Cardiac septum (tissue), 1 donor: Measurements from ENCODE around the gene TSGA10. TPM values are rescaled to one million over a fixed set of nuclear protein-coding genes. Genes with fewer than 3 reads are reported as not detected.
"Not testable (repeated sequence)": the region's sequence is repeated elsewhere in the genome, so short reads cannot be mapped to it uniquely, and the experiment has no call there.

Source experiments
- DNase-seq: peaks from one replicate; pipeline ENCODE4 v3.0.0-alpha.2; 2020; ENCODE audit warnings: low spot score
- intact Hi-C: fragments of 100-400 bp; cut with DNase I; formaldehyde crosslinking; loops from one replicate; pipeline ENCODE4 v1.14.0; 2022
- total RNA-seq: library from RNA; stranded (reverse); fragmentation: NEBNext Ultra II Directional; extraction: Animal tissue kit (Norgen Biotek cat#: 25700); gene quantifications from one replicate; pipeline ENCODE4 v1.2.1, GENCODE V29; 2021
- donor health status: DM: no; HTN: no; CAD: no.

Gene TSGA10
- total RNA-seq, 1 donor from 2014 or later = 1.6 TPM

DNA sequence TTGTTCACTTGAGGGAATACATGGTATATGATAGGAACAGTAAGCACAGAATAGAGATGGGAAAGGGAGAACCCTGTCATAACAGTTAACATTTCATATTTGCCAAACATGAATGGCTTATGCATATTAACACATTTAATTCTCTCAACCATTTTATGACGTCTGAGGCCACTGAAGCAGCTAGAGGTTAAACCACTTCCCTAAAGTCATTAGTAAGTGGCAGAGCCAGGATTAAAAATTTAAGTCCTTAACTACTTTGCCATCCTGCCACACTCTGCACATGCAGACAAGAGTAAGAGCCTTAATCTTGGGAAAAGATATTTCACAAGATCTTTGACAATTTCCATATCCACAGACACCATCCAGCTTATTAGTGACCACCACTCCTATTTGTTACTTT, 2.1 kb upstream of the TSGA10 start:
- intact Hi-C loops = no loop called here
- DNase-seq = no peak

DNA sequence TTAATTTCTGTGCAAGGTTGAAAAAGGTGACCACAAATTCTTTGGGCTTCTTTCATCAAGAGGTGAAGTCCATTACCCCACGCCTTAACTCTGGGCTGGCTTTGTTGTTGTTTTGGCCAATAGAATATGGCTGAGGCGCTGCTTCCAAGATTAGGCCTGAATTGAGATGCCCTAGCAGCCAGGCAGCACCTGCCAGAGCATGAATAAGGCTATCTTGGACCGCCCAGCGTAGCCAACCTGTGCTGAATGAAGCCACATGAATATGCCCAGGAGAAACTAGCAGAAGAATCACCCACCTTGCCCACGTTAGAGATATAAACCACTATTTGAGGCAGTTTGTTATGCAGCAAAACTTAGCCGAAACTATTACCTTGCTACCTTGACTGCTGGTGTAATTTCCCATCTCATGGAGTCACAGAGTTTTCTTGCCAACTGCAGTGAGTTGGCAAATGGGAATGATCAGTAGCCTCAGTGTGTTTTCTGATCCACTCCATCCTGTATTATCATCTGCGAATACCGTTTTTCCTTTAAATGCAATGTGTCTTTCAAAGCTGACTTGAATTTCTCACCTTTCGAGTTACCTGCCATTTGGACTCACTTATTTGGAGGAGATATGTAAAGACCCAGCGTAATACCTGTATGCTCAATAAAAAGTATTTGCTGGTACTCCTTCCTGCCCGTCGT, 679 bp downstream of the TSGA10 start:
- intact Hi-C loops = loop anchor here (2.0 kb wide), 2 partner anchors 13 to 183 kb away; partner anchors contain the start of genes C2orf15, EIF5B and TXNDC9
- no peak for DNase-seq

DNA sequence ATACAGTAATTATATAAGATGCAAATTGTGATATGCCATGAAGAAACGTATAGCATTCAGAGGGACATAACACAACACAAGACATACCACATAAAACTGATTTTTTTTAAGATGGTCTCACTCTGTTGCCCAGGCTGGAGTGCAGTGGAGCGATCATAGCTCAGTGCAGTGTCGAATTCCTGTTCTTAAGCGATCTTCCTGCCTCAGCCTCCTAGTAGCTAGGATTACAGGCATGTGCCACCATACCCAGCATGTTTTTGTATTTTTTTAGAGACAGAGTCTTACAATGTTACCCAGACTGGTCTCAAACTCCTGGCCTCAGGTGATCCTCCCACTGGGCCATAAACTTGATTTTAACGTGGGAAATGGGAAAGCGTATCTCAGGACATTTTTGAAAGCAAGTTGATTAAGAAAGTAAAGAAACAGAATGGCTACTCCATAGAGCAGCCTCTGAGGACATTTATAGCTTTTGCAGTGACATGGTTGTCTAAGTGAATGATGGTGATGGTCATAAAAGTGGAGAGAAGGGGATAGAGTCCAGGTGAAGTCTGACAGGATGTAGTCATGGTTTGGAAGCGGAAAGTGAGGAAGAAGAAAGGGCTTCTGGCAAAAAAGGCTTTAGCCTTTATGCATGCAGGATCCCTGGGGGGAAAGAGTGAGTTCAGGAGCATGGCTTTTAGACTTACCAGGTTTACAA, 2.4 kb downstream of the TSGA10 start:
- DNase-seq = no peak
- intact Hi-C loops = no loop called here

DNA sequence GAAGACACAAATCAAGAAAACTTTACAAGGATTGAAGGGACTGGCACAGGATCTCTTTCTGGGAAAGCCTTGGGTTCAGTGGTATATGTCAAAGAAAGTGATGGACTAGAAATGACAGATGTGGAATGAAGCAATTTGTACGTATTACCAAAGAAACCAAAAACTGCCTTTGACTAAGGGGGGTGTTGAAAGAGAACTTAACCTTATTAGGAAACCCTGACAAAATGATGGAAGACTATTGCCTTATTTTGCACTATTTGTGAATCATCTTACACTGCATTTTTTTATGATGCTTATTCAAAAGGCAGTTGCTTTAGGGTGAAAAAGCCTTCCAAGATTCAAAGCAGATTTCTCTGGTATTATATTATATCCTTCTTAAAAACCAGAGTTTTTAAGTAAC, 4.0 kb downstream of the TSGA10 start:
- DNase-seq = no peak
- intact Hi-C loops = no loop called here

DNA sequence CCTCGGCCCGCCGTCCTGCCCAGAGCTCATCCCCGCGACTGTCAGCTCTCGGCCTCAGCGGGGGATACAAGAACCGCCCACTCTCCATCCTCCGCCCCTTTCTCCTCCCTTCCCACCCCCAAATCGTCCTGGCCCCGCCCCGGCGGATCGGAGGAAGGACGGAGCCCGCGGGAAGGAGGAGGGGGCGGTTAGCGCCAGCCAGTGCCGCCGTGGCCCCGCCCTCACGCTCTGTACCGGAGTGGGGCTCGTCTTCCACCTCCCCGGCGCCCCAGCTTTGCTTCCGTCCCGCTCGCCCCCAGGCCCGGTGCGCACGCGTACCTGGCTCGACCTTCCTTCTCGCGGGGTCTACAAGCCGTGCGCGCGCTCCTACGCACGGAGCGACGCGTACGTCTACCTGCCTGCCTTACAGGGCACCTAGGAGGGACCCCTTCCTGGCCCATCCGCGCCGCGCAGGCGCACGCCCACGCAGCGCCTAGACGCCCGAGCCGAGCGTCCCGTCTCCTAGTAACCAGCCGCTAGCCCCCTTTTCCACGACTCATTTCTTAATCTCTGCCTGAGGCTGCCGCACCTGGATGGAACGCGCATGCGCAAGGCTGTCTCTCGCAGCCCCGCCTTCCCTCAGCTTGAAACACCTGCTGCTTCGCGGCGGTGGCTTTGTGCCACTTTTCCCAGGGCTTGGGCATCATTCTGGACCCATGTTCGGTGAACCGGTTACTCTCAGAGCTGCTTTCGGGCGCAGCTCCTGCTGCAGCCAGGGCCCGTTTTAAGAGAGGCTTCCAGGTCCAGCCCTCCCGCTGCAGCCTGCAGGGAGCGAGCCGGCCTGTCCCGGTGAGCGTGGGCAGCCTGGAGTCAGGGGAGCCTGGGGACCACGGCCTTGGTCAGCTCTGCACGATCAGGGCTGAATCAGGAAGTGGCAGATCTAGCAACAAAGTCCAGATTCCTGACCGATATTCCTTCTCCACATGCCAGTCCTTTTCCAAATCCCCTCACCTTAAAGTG, 13.3 kb downstream of the TSGA10 start, which contains the start of gene C2orf15:
TSS of gene C2orf15 (plus strand) at position 598 of the 999 bp plus-strand sequence. CDS start 8,852 bp downstream, outside the sequence.
- intact Hi-C loops = loop anchor here (2.0 to 5.0 kb wide), 2 partner anchors 13 to 41 kb away; partner anchors contain the start of genes LIPT1, MITD1, MRPL30 and TSGA10
- DNase-seq = peak; percentile 98

DNA sequence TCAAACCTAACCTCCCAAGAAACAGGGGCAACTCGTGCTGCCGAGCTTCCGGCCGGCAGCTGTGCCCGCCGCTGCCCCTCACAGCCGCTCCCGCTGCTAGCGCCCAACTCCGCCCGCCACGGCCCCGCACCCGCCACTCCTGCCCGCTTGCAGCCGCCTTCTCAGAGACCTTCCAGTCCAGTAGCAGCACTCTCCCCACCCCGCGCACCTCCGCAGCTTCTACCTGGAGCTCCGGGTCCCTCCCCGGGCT, 14.0 kb downstream of the TSGA10 start:
- intact Hi-C loops = loop anchor here (2.0 to 5.0 kb wide), 2 partner anchors 14 to 42 kb away; partner anchors contain the start of genes LIPT1, MITD1, MRPL30 and TSGA10
- DNase-seq = no peak

DNA sequence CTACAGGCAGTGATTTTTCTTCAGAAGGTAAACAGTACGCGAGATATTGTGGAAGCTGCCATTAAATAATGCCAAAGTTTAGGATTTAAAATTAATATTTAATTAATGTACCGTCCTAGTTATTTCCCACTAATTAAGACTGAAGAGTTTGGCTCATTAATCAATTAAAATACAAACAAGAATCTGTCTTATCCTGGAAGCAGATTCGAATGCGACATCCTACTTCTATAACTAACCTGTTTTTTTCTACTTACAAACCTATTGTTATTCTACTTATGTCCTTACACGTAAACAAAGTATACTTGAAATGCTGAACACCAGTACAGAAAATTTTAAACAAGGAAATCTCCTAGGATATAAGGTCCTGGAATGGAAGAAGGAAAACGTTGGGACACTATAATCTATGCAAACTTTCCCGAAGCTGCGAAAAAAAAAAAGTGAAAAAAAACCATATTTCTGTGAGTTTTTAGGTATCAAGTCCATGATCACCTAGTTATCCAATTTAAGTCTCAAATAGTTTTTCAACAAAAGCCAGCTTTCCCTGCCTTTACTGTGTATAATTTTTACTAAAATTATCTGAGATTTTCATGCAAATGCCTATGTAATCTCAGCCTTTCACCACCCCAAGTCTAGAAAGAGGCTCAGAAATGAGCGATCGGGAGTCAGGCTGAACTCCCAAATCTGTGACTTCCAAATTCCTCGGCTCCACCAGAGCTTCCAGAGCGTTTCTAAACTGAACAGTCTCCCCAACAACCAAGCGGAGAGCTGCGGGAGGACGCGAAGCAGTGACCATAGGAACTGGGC, 14.5 kb downstream of the TSGA10 start:
- DNase-seq = no peak
- intact Hi-C loops = loop anchor here (2.0 to 5.0 kb wide), 2 partner anchors 15 to 42 kb away; partner anchors contain the start of genes LIPT1, MITD1, MRPL30 and TSGA10

DNA sequence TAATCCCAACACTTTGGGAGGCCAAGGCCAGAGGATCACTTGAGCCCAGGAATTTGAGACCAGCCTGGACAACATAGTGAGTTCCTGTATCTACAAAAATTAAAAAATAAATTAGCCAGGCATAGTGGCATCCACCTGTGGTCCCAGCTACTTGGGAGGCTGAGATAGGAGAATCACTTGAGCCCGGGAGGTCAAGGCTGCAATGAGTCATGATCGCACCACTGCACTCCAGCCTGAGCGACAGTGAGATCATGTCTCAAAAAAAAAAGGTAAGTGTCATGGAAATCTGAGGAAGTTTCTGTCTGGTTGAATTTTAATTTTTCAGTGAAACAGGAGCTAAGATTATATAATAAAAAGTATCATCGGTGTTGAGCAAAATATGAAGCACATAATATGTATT, 15.7 kb downstream of the TSGA10 start:
- intact Hi-C loops = no loop called here
- no peak for DNase-seq

DNA sequence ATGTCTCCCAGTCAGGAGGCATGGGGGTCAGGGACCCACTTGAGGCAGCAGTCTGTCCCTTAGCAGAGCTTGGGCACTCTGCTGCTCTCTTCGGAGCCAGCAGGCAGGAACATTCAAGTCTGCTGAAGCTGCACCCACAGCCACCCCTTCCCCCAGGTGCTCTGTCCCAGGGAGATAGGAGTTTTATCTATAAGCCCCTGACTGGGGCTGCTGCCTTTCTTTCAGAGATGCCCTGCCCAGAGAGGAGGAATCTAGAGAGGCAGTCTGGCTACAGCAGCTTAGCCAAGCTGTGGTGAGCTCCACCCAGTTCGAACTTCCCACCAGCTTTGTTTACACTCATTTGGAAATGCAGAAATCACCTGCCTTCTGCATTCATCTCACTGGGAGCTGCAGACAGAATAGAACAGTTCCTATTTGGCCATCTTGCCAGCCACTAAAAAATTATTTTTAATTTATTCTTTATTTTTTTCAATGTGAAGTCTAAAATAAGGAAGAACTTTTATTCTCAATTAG, 19.6 kb downstream of the TSGA10 start:
- intact Hi-C loops, DNase-seq: not testable (repeated sequence)

DNA sequence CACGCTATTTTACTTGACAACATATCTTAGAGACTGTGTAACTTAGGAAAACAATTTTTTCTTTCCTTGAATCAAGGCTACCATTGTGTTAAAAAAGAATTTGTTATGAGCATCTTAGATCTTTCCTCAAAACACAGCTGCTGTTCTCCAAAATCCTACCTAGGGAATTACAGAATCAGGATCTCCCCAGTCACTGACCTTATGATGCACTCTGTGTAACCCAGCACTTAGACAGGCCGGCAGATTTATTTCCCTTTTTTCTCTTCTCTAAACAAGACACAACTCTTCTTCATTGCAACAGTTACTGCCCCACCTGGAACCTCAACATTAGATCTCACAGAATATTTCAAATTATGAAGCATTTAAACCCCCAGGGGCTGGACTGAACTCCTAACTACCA, 26.8 kb downstream of the TSGA10 start:
- intact Hi-C loops = no loop called here

DNA sequence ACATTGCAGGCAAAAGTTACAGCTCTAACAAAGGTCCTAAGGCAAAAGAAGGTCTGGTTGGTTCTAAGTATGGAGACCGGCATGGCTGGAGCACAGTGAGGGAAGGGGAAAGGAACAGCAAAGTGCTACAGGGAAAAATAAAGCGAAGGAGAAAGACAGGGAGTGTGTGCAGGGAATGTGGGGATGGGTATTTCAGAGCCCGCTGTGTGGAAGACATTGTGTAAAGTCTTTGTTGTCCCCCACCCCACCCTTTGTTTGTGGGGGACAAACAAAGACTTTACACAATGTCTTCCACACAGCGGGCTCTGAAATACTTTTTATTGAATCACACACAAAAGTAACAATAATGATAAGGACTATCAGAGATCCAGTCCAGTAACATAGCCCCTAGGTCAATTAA, 42.1 kb downstream of the TSGA10 start:
- intact Hi-C loops = no loop called here
- no peak for DNase-seq

More for the DNA sequence above, 26.8 kb downstream of the TSGA10 start:
- DNase-seq = no peak

DNA sequence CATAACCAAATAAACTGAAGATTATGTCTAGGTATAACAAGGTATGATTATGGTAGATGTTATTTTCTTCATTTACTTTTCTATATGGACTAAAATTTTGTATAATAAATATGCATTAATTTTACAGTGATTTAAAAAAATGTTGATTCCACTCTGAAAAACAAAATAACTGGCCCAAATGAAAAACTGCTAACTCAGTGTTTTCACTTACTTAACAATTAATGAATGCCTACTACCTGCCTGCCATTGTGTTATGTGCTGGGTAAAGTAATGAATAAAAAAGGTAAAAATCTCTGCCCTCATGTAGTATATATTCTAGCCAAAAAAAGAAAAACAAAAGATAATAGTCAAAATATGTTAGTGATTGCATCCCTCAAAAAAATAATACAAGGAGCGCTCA, 42.8 kb downstream of the TSGA10 start:
- no peak for DNase-seq
- intact Hi-C loops = no loop called here

DNA sequence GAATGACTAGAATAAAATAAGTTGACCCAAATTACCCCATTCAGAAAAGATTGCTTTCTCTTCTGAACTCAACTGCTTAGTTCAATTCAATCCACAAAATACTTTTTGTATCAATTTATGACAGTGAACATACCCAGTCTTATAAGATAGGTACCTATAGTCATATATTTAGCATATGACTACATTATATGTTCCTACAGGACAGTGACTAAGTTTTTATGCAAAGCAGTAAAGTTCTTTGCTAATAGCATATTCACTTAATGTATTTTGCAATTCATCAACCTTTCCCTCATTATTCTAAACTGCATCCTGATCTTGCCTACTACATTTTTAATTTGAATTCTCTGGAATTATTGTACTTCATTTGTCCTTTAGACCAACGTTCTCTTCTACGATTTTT, 43.5 kb downstream of the TSGA10 start:
- DNase-seq = no peak
- intact Hi-C loops = no loop called here

DNA sequence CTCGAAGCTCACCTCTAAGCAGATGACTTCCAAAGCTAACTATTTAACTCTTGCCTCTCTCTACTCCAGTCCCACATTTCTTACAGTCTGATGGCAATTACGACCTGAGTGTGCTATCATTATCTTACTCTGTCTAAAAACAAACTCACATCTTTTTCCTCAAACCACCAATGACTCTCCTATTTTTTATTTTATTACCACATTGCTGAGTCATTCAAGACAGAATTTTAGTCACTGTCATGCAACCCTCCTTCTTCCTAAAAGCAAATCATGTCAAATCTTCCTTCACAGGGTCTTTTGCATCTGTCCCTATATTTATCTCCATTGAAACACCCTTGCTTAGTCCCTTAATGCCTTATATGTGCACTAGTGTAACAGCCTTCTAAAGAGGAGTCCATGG, 47.8 kb downstream of the TSGA10 start:
- intact Hi-C loops = no loop called here
- no peak for DNase-seq

DNA sequence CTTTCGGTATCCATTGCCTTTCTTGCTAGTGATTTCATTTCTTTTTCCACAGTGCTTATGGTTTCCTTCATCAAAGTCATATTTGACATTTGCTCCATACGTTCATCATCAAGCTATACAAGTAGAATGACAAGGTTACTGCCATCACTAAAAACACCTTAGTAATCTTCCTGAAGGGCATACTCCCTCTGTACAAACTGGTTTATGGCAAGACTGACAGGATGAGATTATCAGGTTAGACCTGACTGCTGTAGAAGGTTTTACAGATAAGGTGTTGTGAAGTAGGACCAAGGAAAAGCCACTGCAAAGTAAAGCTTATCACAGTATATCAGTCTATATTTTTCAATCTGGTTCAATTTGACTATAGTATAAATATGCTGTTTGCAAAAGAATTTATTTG, 50.7 kb downstream of the TSGA10 start:
- no peak for DNase-seq
- intact Hi-C loops = no loop called here

DNA sequence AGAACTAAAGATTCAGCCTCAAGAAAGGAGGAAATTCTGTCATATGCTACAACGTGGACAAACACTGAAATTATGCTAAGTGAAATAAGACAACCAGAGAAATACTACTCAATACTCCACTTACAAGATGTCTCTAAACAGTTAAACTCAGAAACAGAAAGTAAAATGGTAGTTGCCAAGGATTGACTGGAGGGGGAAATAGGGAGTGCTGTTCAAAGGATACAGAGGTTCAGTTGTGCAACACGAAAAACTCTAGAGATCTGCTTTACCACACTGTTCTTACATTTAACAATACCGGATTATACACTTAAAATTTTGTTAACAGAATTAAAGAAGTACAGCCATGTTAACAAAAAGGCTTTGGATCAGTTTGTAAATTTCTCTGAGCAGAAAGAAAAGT, 53.0 kb downstream of the TSGA10 start:
- intact Hi-C loops = no loop called here
- no peak for DNase-seq

DNA sequence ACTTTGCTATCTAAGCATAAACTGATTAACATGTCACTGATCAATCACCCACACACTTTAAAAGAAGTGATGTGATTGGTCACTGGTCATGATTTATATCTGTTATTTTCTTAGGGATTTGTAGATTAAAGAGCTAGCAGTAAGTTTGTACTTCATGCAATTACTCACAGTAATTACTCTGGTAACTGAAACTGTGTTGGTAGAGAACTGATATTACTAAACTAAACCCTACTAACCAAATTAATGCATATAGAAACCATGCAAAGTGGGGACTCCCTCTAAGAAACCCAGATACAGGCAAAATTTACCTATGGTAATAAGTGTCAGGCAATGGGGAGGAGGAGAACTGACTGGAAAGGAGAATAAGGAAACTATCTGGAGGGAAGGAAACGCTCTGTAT, 58.0 kb downstream of the TSGA10 start:
- no peak for DNase-seq
- intact Hi-C loops = no loop called here

DNA sequence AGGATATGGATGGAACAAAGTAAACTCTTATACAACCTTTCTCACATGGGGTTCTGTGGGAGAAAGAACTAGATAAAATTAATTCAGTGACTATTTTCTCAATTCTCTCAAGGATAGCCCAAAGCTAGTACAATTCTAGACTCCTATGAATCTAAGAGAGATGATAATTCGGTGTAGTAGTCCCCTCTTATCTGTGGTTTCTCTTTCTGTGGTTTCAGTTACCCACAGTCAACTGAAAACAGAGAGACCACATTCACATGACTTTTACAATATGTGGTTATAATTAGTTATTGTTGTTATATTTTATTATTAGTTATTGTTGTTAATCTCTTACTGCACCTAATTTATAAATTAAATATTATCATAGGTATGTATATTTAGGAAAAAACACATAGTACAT, 66.7 kb downstream of the TSGA10 start:
- intact Hi-C loops = no loop called here
- no peak for DNase-seq

DNA sequence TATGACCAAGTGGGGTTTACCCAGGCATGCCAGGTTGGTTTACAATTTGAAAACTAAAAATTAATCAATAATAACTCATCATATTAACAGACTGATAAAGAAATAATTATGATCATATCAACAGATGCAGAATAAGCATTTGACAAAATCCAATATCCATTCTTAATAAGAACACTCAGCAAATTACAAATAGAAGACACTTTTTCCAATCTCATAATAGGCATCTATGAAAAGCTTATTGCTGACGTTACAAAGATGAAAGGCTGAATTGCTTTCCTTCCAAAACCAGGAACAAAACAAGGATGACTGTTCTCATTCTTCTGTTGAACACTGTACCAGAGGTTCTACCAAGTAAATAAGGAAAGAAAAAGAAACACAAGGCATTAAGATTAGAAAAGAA, 68.4 kb downstream of the TSGA10 start:
- DNase-seq = no peak
- intact Hi-C loops = no loop called here
